Epithelial cell of proximal tubule (primary cell): ENCODE measurements around the gene OVOL3. TPM values are rescaled to one million over a fixed set of nuclear protein-coding genes. Genes with fewer than 3 reads are reported as not detected.
"Not testable (repeated sequence)": the region's sequence is repeated elsewhere in the genome, so short reads cannot be mapped to it uniquely, and the experiment has no call there.

Source experiments
- DNase-seq: peaks from one replicate; pipeline ENCODE4 v3.0.0-alpha.2; 2011; ENCODE audit warnings: low read depth
- H3K4me3 ChIP-seq: 2 replicates; pipeline ENCODE4 v1.5.1; 2011; ENCODE audit warnings: low read depth, mild to moderate bottlenecking, low read length
- total RNA-seq: library from RNA; depleted of rRNA; stranded (reverse); fragments of >200 nt; gene quantifications from 2 replicates; pipeline ENCODE4 v1.2.3, GENCODE V29; 2015
- TF ChIP-seq, protein P1 (sequence below): conservative IDR thresholded peaks from 2 replicates; pipeline ENCODE4 v1.5.1; 2012; ENCODE audit warnings: low read depth, mild to moderate bottlenecking, low read length

OVOL3 gene
- not detected in 2 replicates for total RNA-seq

DNA sequence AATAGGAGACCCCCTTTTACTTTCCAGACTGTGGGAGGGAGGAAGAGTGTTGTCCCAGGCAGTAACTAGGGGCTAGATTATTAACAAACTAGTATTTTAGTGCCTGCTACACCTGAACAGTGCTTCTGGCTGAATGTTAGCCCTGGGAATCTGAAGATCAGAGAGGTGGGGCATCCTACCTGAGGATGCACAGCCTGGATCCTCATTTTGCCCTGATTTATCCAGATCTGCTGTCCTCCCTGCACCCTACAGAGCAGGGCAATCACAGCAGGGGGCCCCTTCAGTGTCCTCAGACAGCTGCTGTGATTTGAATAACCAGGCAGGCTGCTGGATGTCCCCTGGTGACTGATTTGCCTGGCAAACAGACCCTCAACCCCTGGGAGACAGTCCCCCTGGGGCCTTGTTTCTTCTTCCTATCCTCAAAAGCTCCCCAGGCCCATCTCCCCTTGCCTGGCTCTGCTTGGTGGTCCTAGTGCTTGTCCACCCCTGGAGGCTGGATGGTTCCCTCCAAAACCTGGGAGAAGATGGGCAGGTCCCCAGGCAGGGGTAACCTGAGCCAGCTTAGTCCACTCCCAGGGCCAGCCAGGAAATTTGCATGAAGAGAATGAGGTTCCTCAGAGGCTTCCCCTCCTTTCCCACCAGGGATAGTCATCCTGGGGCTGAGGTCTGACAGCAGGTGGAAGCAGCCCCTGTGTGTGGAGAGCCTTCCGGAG is at the start of gene OVOL3:
Gene OVOL3, plus strand, starts transcription at position 657 of the 713 bp plus-strand sequence. CDS start 60 bp downstream, outside the sequence.
- TF ChIP-seq, protein P1, sequence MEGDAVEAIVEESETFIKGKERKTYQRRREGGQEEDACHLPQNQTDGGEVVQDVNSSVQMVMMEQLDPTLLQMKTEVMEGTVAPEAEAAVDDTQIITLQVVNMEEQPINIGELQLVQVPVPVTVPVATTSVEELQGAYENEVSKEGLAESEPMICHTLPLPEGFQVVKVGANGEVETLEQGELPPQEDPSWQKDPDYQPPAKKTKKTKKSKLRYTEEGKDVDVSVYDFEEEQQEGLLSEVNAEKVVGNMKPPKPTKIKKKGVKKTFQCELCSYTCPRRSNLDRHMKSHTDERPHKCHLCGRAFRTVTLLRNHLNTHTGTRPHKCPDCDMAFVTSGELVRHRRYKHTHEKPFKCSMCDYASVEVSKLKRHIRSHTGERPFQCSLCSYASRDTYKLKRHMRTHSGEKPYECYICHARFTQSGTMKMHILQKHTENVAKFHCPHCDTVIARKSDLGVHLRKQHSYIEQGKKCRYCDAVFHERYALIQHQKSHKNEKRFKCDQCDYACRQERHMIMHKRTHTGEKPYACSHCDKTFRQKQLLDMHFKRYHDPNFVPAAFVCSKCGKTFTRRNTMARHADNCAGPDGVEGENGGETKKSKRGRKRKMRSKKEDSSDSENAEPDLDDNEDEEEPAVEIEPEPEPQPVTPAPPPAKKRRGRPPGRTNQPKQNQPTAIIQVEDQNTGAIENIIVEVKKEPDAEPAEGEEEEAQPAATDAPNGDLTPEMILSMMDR: no peak
- H3K4me3 ChIP-seq: no peak within 1 kb of the TSS
- DNase-seq: no peak

DNA sequence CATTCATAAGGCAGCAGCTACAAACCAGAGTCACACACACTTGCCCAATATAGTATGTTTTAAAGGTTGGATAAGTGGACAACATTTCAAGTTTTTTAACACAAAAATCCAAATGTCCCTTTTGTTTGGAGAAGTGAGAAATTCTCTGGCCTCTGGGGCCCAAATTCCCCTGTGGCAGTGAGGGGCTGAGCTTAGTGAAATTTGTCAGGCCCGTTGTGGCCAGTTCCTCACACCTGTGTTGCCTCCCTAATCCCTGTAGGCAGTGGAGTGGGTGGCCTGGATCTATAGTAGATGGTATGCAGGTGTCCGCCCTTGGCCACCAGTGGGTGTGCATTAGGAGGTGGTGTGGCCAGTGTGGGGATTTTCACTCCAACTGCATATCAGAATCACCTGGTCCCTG is 49.6 kb upstream of the OVOL3 start:
- TF ChIP-seq, protein P1: no peak
- no peak overlapping the region for H3K4me3 ChIP-seq

DNA sequence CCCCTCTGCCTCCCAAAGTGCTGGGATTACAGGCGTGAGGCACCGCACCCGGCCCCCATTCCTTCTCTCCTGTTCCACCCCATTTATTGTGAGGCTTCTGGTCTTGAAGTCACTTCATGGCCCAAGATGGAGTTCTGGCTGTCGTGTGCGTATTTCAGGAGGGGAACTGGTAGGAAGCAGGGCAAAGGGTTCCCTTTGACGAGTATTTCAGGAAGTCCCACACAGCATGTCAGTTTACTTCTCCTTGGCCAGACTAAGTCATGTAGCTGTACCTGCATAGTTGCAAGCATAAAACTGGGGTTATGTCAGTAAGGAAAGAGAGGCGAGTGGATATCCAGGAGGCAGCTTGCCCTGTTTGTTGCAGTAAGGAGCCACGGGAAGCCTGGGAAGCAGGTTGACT is 46.1 kb upstream of the OVOL3 start:
- DNase-seq: no peak
- TF ChIP-seq, protein P1: no peak
- H3K4me3 ChIP-seq: no peak overlapping the region

More for the DNA sequence above, 49.6 kb upstream of the OVOL3 start:
- no peak for DNase-seq

DNA sequence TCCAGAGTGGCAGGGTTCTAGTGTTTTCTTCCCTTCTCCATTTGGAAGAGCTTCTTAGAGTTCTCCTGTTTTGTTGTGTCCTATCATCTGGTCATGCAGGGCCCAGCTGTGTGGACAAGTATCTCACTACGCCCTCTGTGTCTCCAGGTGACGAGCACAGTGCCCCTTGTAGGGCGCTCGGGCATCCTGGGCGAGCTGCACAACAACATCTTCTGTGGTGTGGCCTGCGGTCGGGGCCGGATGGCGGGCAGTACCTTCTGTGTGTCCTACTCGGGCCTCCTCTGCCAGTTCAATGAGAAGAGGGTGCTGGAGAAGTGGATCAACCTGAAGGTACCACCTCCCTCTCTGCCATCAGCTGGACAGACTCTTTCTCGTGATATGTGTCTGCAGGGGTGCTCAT is 43.3 kb upstream of the OVOL3 start:
- no peak for DNase-seq
- TF ChIP-seq, protein P1: no peak
- no peak overlapping the region for H3K4me3 ChIP-seq

DNA sequence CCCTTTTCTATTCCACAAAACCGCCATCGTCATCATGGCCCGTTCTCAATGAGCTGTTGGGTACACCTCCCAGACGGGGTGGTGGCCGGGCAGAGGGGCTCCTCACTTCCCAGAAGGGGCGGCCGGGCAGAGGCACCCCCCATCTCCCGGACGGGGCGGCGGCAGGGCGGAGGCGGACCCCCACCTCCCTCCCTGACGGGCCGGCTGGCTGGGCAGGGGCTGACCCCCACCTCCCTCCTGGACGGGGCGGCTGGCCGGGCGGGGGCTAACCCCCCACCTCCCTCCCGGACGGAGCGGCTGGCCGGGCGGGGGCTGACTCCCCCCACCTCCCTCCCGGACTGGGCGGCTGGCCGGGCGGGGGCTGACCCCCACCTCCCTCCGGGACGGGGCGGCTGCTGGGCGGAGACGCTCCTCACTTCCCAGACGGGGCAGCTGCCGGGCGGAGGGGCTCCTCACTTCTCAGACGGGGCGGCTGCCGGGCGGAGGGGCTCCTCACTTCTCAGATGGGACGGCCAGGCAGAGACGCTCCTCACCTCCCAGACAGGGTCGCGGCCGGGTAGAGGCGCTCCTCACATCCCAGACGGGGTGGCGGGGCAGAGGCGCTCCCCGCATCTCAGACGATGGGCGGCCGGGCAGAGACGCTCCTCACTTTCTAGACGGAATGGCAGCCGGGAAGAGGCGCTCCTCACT is 42.0 kb upstream of the OVOL3 start:
- not testable (repeated sequence) for DNase-seq, H3K4me3 ChIP-seq

DNA sequence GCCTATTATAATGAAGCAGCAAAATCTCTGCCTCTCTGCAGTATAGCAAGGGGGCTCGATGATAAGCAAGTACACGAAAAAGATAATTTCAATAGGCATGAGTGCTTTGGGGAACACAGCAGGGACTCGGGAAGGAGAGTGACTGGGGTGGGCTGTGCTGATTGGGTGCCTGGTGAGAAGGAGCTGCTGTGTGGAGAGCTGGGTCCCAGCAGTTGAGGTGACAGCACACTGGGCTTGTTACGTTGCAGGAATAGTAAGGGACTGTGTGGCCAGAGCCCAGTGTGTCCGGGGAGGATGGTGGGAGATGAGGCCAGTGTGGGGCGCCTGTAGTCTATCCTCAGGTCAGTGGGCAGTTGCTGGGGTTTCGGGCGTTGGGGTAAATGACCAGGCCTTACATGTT is 38.9 kb upstream of the OVOL3 start:
- TF ChIP-seq, protein P1: no peak
- DNase-seq: no peak

DNA sequence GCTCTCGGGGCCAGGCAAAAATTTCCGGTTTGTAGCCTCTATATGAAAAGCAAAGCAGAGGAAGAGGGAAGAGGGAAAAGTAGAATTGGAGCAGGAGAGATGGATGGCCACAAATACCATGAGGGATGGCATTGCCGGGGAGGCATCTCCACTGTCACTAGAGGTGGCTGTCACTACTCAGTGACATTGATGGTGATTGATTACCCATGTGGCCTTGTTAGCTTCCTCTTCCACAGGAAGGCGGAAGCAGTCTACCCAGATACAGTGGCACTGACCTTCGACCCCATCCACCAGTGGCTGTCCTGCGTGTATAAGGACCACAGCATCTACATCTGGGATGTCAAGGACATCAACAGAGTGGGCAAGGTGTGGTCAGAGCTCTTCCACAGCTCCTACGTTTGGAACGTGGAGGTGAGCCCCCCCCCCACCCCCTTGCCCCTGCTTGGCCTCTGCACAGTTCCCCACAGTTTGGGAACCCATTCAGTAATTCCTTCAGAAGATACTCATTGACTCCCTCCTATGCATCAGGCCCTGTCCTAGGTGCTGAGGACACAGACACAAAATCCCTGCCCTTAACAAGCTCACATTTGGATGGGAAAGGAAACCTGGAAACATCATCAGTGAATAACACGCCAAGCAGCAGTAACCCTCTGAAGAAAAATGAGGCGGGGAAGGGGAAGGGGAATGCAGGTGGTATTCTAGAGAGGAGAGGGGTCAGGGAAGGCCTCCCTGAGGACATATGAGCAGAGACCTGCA is 37.6 kb upstream of the OVOL3 start:
- TF ChIP-seq, protein P1: no peak
- no peak overlapping the region for H3K4me3 ChIP-seq
- DNase-seq: no peak

More for the DNA sequence above, 38.9 kb upstream of the OVOL3 start:
- no peak overlapping the region for H3K4me3 ChIP-seq
